Activated CD8-positive, alpha-beta memory T cell treated with anti-CD3 and anti-CD28 coated beads, Interleukin-2, amount 50 U/mL, for 1 hour (primary cell): Measurements from ENCODE around the gene TPSG1.

Experiments
- DNase-seq: peaks from one replicate; pipeline ENCODE4 v3.0.0-alpha.2; 2020; ENCODE audit errors: extremely low read depth

The TPSG1 gene

DNA sequence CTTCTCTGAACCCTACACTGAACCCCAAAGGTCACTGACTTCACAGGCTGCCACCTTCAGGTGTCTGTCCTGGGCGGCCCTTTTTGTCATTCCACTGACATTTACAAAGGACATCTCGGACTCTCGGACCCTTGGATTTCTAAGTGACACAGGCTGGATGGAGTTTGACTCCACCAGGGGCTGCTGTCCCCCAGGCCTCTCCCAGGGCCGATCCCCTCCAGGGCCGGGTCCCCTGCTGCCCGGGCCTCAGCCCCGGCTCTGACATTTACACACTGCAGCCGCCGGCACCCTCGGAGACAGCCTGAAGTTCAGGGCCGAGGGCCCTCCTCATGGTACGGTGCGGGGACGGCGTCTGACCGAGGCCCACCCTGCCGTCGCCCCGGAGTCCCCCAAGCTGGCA, 48.0 kb downstream of the TPSG1 start:
- DNase-seq = no peak

GRCh38 chr16:1176280-1176897, 48.7 kb downstream of the TPSG1 start:
- DNase-seq = no peak

- no peak for DNase-seq
Observed at GRCh38 chr16:1175566-1176279, 49.3 kb downstream of the TPSG1 start.

- DNase-seq = no peak
Observed at GRCh38 chr16:1174477-1175357, 50.4 kb downstream of the TPSG1 start.

- DNase-seq = no peak
Observed at GRCh38 chr16:1173788-1174451, 51.1 kb downstream of the TPSG1 start.

GRCh38 chr16:1172651-1173050, 52.4 kb downstream of the TPSG1 start:
- no peak for DNase-seq

DNA sequence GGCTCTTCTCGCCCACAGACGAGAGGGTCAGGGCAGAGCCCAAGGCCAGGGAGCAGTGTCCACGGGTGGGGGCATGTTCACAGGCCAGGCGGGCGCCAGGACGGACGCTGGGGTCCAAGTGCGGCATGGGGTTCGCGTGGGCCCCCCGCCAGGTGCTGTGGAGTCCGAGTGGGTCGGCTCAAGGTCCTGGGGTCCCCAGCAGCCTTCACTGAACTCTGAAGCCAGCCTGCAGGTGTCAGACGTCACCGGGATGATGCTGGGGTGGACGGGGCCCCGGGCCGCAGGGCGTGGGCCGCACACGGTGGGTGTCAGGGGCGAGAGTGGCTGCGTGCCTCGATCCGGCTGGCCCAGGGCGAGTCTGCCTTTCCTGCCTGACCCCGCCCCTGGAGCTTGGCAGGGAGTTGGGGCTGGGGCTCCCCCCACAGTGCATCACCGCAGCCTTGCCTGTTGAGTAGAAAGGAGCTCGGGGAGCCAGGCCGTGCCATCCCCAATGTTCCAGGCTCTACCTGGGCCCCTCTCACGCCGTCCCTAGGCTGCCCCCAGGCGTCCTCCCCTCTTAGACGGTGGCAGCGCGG, 53.1 kb downstream of the TPSG1 start:
- DNase-seq = no peak
